ENCODE results near the gene ODF2.

Gene ODF2

DNA sequence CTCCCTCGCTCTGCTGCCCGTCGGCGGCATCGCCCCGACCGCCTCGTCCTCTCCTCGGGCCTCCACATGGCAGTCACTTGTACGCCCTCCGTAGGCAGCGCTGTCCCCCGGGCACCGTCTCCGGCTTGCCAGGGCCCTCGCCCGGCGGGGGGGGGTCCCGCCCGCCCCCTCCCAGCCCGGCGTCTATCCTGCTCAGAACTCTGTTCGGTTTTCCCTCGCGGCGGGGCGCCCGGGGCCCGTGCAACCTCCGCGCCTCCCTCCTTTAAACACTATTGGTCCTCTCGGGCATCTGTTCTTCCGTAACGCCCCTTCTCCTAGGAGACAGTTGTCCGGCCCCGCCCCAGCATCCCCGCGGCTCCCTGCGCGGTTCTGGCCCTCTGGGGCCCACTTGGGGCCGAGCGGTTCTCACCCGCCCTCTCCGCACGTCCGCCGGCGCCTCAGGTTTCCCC lies 831 bp downstream of the ODF2 start:
- Histone ChIP-seq H3K4me3 (IDR thresholded peaks at IDR 0.05; ENCODE audit: insufficient read depth, low read depth, low read length) (no peak overlapping the region), H3K9ac (peak overlapping the region; percentile 73), H3K4me2 (peak overlapping the region; percentile 98), H4K20me1 (ENCODE audit: insufficient read depth) (no peaks in the 10 kb centered on the region), H3K79me2 (ENCODE audit: insufficient read depth, low read depth) (peaks cover 11% of the 10 kb centered on the region), H3K36me3 (ENCODE audit: insufficient read depth) (peaks cover 3% of the 10 kb centered on the region; the same call in 1 of the 2 replicates), H3K27me3 (ENCODE audit: insufficient read depth, low read depth) (no peaks in the 10 kb centered on the region), H2AFZ (ENCODE audit: low read depth) (peak overlapping the region; percentile 75), H3K4me1 (ENCODE audit: low read depth, poor library complexity, severe bottlenecking) (peaks cover 11% of the 10 kb centered on the region), H3K27ac (peak overlapping the region; percentile 73)
- TF ChIP-seq, protein P1, sequence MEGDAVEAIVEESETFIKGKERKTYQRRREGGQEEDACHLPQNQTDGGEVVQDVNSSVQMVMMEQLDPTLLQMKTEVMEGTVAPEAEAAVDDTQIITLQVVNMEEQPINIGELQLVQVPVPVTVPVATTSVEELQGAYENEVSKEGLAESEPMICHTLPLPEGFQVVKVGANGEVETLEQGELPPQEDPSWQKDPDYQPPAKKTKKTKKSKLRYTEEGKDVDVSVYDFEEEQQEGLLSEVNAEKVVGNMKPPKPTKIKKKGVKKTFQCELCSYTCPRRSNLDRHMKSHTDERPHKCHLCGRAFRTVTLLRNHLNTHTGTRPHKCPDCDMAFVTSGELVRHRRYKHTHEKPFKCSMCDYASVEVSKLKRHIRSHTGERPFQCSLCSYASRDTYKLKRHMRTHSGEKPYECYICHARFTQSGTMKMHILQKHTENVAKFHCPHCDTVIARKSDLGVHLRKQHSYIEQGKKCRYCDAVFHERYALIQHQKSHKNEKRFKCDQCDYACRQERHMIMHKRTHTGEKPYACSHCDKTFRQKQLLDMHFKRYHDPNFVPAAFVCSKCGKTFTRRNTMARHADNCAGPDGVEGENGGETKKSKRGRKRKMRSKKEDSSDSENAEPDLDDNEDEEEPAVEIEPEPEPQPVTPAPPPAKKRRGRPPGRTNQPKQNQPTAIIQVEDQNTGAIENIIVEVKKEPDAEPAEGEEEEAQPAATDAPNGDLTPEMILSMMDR (conservative IDR thresholded peaks at IDR 0.05; ENCODE audit: low read depth, low read length), result no peak

DNA sequence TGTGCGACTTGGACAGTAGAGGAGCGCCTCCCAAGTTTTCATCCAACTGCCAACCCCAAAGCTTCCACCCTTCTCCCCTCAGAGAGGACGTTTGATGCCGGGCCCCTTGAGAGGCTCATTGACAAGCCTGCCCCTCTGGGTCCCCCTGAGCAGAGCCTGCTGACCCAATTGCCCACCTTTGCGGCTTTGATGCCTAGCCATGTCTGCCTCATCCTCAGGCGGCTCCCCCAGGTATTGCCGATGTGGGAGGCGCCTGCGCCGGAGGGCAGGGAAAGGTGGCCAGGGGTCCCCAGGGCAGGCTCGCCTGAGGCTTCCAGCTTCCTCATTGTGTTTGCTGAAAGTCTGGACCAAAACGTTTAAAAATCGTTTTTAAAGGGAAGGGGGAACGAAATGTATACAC lies 1.4 kb downstream of the ODF2 start:
- Histone ChIP-seq H2AFZ (ENCODE audit: low read depth) (peak overlapping the region; percentile 75; the same call in 1 of the 2 replicates), H3K27me3 (ENCODE audit: insufficient read depth, low read depth) (no peaks in the 10 kb centered on the region), H3K4me1 (ENCODE audit: low read depth, poor library complexity, severe bottlenecking) (peaks cover 11% of the 10 kb centered on the region), H3K79me2 (ENCODE audit: insufficient read depth, low read depth) (peaks cover 11% of the 10 kb centered on the region), H3K4me3 (IDR thresholded peaks at IDR 0.05; ENCODE audit: insufficient read depth, low read depth, low read length) (no peak overlapping the region), H3K27ac (no peak overlapping the region), H3K9ac (peak overlapping the region; percentile 73; the same call in 1 of the 2 replicates), H3K36me3 (ENCODE audit: insufficient read depth) (peaks cover 3% of the 10 kb centered on the region; the same call in 1 of the 2 replicates), H3K4me2 (peak overlapping the region; percentile 98), H4K20me1 (ENCODE audit: insufficient read depth) (no peaks in the 10 kb centered on the region)
- TF ChIP-seq, protein P1 (conservative IDR thresholded peaks at IDR 0.05; ENCODE audit: low read depth, low read length), result no peak

DNA sequence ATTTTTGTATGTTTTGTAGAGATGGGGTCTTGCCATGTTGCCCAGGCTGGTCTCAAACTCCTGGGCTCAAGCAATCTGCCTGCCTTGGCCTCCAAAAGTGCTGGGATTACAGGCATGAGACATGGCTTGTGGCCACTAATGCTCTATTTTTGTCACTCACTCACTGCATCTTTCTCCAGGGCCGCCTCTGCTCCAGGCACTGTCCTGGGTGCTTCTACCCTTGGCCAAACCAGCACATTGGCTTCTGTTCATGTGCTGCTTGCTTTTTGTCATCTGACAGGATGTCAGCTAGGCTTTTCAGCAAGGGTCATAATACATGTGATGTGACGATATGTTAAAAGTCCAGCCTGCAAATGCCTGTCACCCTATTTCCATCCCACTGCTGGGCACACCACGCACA lies 3.2 kb downstream of the ODF2 start:
- Histone ChIP-seq H2AFZ (ENCODE audit: low read depth) (no peak overlapping the region), H3K36me3 (ENCODE audit: insufficient read depth) (peaks cover 3% of the 10 kb centered on the region; the same call in 1 of the 2 replicates), H3K79me2 (ENCODE audit: insufficient read depth, low read depth) (peaks cover 11% of the 10 kb centered on the region), H3K4me2 (no peak overlapping the region), H3K27me3 (ENCODE audit: insufficient read depth, low read depth) (no peaks in the 10 kb centered on the region), H3K4me3 (IDR thresholded peaks at IDR 0.05; ENCODE audit: insufficient read depth, low read depth, low read length) (no peak overlapping the region), H3K9ac (no peak overlapping the region), H3K4me1 (ENCODE audit: low read depth, poor library complexity, severe bottlenecking) (peaks cover 11% of the 10 kb centered on the region), H3K27ac (no peak overlapping the region), H4K20me1 (ENCODE audit: insufficient read depth) (no peaks in the 10 kb centered on the region)
- TF ChIP-seq, protein P1 (conservative IDR thresholded peaks at IDR 0.05; ENCODE audit: low read depth, low read length), result no peak

- no peaks in the 10 kb centered on the region for H4K20me1 ChIP-seq (ENCODE audit: insufficient read depth)
- no peaks in the 10 kb centered on the region for H3K27me3 ChIP-seq (ENCODE audit: insufficient read depth, low read depth)
- H3K79me2 ChIP-seq (ENCODE audit: insufficient read depth, low read depth), result no peaks in the 10 kb centered on the region
- 0 out of 2 replicates have a peak overlapping the region, but pooled peaks have one; percentile 9 for H3K4me2 ChIP-seq
- H3K4me3 ChIP-seq (IDR thresholded peaks at IDR 0.05; ENCODE audit: insufficient read depth, low read depth, low read length), result no peak overlapping the region
- TF ChIP-seq, protein P1 (conservative IDR thresholded peaks at IDR 0.05; ENCODE audit: low read depth, low read length), result no peak
- H3K4me1 ChIP-seq (ENCODE audit: low read depth, poor library complexity, severe bottlenecking), result peaks cover 25% of the 10 kb centered on the region
- H3K9ac ChIP-seq, result no peak overlapping the region
- no peak overlapping the region for H2AFZ ChIP-seq (ENCODE audit: low read depth)
- no peak overlapping the region for H3K27ac ChIP-seq
- no peaks in the 10 kb centered on the region for H3K36me3 ChIP-seq (ENCODE audit: insufficient read depth)
Observed at GRCh38 chr9:128469070-128469469, 13.3 kb downstream of the ODF2 start.
